HG03439 (cell line): ENCODE data around the gene ERAS.
"Not testable (repeated sequence)": the region's sequence is repeated elsewhere in the genome, so short reads cannot be mapped to it uniquely, and the experiment has no call there.

Source experiments
- ATAC-seq: cut with Tn5 transposase; IDR thresholded peaks from one replicate; pipeline ENCODE4 v1.9.1; 2021; ENCODE audit warnings: mild to moderate bottlenecking, moderate library complexity; ENCODE audit not compliant: unreplicated experiment

ERAS gene

DNA sequence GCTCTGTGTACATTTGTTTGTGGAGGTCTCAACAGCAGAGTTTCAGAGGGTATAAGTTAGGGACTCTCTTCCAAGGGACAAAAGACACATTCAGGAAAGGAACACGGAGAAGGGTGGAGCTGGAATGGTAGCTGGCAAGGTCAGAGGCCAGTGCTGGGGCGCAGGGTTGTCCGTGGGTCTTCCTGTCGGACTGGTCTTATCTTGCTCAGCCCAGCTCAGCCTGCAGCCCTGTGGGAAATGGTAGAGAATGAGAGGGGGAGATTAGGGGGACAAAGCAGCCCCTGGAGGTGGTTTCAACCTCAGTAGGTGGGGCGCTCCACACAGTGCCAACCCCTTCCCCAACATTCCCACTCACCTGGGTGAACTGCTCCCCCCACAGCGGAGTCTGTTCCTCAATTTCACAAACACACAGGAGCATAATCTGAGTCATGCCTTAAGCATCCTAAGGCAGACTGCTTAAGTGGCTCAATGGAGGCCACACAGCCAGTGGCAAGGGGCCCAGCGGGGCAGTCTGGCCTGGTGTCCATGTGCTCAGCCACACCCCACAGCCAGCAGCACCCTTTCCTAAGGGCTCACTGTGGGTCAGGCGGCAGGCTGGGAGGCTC is 31.3 kb upstream of the ERAS start:
- no peak for ATAC-seq

DNA sequence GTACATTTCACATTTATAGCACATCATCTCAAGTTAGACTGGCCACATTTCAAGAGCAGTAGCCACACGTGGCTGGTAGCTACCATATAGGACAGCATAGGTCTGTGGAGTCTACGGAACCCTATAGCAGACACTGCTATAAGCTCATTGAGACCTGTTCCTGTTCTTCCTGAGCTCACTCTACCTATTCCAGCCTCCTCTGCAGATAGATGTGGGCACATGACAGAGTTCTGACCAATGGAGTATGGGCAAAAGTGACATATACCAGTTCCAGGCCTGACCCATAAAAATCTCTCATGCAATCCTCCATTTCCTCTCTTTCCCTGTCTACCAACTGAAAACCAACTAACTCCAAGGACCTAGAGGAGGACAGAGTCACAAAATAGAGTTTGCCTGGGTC is 28.0 kb upstream of the ERAS start:
- ATAC-seq: no peak

DNA sequence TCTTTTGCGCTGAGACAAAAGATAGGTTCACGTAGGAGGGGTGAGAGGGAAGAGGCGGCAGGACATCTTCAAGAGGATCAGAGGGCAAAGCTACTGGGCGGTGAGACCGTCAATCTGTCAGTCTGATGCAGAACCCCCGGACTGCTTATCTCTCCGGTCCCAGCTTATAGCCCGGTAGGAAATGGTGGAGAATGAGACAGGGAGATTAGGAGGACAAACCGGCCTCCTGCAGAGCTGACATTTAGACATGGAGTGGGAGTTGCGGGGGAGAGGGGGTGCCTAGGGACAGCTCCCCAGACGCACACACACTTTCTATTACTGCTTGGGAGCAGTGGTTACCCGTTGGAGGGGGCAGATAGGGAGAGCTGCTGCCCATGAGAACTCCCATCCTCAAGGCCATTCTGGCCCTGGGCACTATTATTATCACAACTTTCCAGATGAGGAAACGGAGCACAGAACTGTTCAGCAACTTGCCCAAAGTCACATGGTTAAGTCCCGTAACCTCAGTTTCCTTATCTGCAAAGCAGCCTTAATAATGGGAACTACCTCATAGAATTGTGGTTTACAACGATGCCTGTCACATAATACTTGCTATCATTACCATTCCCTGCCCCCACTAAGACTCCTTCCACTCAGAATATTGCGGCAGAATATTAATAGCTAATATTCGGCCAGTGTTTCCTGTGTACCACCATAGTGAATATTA is 25.6 kb upstream of the ERAS start:
- no peak for ATAC-seq

DNA sequence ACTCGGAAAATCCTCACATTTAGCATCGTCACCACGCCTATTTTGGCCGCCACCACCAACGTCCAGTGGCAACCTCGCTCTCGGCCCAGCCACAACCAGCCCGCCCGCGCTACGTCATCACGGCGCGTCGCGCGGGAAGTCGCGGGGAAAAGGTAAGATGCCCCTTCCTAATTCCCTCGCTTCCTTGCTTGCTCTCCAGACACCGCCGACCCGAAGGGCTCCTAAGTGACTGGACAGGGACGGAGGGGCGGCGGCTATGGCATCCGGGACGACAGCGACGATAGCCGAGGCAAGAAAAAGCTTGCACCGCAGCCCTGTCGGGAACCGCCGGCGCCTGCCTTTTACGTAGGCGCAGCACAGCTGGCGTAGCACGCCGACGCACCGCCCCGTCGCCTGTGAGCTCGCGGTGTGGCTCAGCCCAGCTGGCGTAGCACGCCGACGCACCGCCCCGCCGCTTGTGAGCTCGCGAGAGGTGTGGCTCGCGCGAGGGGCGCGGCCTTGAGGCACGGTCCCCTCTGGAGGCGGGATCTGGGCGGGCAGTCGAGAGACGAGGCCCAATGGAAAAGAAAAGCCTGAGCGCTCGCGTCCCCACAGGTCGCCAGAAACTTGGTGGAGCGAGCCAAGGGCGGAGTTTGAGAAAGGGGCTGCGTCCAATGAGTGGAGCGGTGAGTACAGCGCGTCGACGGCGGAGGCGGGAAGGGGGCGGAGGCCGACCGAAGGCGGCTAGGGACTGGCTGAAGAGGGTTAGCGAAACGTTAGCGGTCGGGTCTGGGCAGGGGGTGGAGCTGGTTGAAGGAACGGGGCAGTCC is 24.8 kb upstream of the ERAS start, which contains the start of gene HDAC6:
TSS of gene HDAC6 (plus strand) at position 788 of the 809 bp plus-strand sequence. CDS start 626 bp downstream, outside the sequence.
- ATAC-seq: peak; percentile 88

DNA sequence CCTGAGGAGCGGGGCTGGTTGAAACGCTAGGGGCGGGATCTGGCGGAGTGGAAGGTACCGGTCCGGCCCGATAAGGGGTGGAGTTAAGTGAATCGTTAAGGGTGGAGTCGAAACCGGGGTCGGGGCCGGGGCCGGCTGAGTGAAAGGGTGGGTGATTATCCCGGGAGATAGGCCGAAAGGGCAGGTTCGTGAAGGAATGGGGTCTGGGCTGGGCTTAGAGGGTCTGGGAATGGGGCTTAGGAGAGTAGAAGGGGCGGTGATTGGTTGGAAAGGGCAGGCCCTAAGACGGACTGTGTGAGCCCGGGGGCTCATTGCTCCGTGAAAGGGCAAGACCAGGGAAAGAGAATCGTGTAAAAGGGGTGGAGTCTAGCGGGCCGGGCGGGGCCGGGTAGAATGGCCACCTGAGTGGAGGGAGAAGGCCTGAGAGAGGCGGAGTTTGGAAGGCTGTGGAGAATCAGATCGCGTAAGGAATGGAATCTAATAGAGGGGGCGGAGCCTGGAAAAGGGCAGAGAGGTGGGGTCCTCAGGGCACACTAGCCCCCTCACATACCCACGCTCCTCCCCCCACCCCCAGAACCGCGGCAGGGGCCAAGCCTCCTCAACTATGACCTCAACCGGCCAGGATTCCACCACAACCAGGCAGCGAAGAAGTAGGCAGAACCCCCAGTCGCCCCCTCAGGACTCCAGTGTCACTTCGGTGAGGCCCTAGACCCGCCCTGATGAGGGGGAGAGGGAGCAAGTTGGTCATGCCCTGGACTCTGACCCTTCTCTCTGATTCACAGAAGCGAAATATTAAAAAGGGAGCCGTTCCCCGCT is 24.0 kb upstream of the ERAS start:
- ATAC-seq: peak; percentile 39

DNA sequence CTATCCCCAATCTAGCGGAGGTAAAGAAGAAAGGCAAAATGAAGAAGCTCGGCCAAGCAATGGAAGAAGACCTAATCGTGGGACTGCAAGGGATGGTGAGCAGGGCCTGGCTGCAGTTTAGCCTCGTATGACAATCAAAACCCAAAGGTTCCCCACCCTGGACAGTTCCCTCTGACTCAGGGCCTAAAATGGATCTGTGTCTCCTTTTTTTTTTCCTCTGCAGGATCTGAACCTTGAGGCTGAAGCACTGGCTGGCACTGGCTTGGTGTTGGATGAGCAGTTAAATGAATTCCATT is 23.5 kb upstream of the ERAS start:
- ATAC-seq: no peak

- no peak for ATAC-seq
Observed at GRCh38 chrX:48806081-48806480, 20.2 kb upstream of the ERAS start.

GRCh38 chrX:48813644-48814043 is 12.7 kb upstream of the ERAS start:
- no peak for ATAC-seq

DNA sequence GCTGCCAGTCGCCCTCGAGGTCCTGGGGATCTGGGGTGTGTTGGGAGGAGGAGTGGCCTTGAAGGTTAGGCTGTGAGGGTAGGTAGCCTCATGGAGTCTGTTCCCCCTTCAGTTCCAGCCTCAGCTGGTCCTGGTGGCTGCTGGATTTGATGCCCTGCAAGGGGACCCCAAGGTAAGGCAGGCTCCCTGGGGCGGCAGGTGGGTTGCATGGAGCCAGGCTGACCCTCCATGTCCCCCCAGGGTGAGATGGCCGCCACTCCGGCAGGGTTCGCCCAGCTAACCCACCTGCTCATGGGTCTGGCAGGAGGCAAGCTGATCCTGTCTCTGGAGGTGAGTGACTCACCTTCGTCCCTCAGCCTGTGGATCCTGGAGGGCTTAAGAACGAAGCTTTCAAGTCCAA is 11.6 kb upstream of the ERAS start:
- no peak for ATAC-seq

DNA sequence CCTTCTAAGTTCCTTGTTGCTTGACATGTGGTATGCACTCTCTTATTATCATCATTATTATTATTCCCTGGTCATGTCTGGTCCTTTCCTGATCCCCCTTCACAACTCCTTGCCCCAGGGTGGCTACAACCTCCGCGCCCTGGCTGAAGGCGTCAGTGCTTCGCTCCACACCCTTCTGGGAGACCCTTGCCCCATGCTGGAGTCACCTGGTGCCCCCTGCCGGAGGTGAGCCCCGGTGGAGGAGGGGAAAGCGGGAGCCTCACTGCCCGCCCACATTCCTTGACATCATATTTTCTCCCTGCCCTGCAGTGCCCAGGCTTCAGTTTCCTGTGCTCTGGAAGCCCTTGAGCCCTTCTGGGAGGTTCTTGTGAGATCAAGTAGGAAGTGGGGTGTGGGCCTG is 11.0 kb upstream of the ERAS start:
- ATAC-seq: no peak

DNA sequence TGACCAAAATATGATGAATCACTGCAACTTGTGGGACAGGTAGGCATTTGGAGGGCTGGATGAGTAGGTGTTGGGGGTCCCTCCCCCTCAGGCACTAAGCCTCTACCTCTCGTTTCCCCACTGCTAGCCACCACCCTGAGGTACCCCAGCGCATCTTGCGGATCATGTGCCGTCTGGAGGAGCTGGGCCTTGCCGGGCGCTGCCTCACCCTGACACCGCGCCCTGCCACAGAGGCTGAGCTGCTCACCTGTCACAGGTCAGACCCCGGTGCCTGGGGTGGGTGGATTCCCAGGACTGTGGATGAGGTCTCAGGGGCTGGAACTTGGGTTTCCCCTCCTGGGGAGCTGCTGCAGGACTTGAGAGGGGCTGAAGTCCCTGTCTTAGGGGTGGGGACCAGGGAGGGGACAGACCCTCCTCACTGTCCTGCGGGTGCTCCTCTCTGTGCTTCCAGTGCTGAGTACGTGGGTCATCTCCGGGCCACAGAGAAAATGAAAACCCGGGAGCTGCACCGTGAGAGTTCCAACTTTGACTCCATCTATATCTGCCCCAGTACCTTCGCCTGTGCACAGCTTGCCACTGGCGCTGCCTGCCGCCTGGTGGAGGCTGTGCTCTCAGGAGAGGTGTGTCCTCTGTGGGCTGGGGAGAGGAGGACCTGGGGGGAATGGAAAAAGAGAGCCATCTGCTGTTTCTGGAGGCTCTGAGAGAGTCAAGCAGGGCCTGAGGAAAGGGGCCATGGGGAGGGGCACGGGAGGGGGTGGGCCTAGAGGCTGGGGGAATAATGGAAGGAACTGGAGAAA is 10.1 kb upstream of the ERAS start:
- ATAC-seq: no peak

GRCh38 chrX:48818098-48818497 is 8.2 kb upstream of the ERAS start:
- no peak for ATAC-seq

- ATAC-seq: no peak
Observed at GRCh38 chrX:48818866-48819265, 7.4 kb upstream of the ERAS start.

DNA sequence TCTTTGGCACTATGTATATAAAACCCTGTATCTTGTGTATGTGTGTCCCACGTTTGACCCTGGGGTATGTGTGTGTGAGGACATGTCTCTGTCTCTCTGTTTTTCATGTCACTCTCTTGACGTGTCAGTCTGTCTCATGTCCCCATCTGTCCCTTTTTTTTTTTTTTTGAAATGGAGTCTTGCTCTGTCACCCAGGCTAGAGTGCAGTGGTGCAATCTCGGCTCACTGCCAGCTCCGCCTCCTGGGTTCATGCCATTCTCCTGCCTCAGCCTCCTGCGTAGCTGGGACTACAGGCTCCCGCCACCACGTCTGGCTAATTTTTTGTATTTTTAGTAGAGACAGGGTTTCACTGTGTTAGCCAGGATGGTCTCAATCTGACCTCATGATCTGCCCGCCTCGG is 6.9 kb upstream of the ERAS start:
- ATAC-seq: not testable (repeated sequence)

DNA sequence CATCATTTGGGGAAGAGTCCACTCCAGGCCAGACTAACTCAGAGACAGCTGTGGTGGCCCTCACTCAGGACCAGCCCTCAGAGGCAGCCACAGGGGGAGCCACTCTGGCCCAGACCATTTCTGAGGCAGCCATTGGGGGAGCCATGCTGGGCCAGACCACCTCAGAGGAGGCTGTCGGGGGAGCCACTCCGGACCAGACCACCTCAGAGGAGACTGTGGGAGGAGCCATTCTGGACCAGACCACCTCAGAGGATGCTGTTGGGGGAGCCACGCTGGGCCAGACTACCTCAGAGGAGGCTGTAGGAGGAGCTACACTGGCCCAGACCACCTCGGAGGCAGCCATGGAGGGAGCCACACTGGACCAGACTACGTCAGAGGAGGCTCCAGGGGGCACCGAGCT is 3.3 kb upstream of the ERAS start:
- ATAC-seq: no peak

- no peak for ATAC-seq
Observed at GRCh38 chrX:48824066-48824465, 2.2 kb upstream of the ERAS start.

DNA sequence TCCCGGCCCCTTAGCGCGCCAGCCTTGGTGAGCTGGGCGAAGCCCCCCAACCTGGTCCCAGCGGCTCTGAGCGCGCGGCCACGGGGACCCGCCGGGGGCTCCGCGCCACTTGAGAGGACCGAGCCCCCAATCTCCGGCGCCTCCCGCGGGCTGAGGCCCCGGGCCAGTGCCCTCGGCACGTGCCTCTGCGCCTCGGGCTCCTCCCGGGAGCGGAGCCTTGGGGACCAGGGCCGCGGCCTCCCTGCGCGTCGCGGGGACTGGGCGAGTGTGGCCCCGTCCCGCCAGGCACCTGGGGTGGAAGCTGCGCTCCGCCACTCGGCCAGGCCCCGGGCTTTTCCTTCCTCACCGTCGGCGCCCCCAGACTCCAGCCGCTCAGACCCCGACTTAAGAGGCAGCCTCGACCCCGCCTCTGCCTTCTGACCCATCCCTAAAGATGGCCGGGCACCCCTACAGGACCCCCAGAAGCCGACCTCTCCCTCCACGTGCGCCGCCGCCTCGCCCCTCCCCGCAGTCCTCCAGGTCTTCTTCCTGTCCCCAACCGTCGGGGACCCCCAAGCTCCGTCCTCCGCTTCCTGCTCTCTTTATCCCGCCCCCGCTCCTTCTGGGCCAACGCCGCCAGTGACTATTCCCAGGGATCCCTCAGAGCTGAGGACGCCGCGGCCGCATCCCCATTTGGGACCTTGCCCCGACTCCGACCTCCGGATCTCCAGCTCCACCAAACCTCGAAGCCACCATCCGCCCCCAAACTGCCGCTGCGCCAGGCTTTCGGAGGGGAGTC is 752 bp downstream of the ERAS start:
- ATAC-seq: no peak

DNA sequence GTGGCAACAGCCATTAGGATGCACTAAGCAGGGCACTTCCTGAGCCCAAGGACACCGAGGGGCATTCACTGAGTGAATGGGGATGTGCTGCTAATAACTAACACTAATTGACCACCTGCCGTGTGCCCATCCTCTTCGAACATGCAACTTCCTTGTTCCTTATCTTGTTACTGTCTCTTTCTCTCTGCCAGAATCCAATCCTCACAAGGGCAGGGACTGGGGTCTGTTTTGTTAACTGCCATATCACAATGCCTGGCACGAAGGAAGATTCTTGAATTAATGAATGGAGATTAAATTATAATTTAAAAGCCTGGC is 1.3 kb downstream of the ERAS start:
- no peak for ATAC-seq

- no peak for ATAC-seq
Observed at GRCh38 chrX:48829016-48829735, 2.9 kb downstream of the ERAS start.
